H1 (cell line): Measurements from ENCODE around the gene ADH1B. TPM values are rescaled to one million over a fixed set of nuclear protein-coding genes. Genes with fewer than 3 reads are reported as not detected.

Source experiments
- CTCF ChIA-PET: fragments of 300-600 bp; sonication (Branson Sonifier 250); formaldehyde crosslinking; loops from one replicate; lab custom pipeline; 2021; ENCODE audit not compliant: partially characterized antibody; lab: Charles Lee
- POLR2A ChIA-PET: fragments of 300-600 bp; sonication (Branson Sonifier 250); formaldehyde crosslinking; loops from one replicate; lab custom pipeline; 2021; ENCODE audit warnings: inconsistent platforms; ENCODE audit not compliant: partially characterized antibody; lab: Charles Lee
- DNase-seq, 2 experiments: peaks; one replicate each; pipeline versions ENCODE4 v3.0.0 to v3.0.0-alpha.2; 2010 to 2022; ENCODE audit warnings: low spot score in 2 of 2, low read depth in 1 of 2, mixed read lengths in 1 of 2
- FAIRE-seq: peaks from 2 replicates; lab custom pipeline; 2011; peaks lifted over from hg19 to GRCh38; lab: Jason Lieb, UNC
- H2AFZ ChIP-seq: 2 replicates; pipeline ENCODE4 v1.8.1; 2012; ENCODE audit warnings: low read length, inconsistent platforms
- H2AK5ac ChIP-seq: 2 replicates; pipeline ENCODE4 v1.6.1; 2013; ENCODE audit warnings: low read depth, low read length
- H2BK120ac ChIP-seq: replicated peaks from 2 replicates; pipeline ENCODE3; 2013; ENCODE audit warnings: low read depth, low read length, inconsistent platforms
- H2BK12ac ChIP-seq: 2 replicates; pipeline ENCODE4 v1.6.1; 2013; ENCODE audit warnings: low read depth, low read length
- H2BK15ac ChIP-seq: 2 replicates; pipeline ENCODE4 v1.6.1; 2013; ENCODE audit warnings: low read length
- H2BK20ac ChIP-seq: 2 replicates; pipeline ENCODE4 v1.6.1; 2013; ENCODE audit warnings: low read length
- H2BK5ac ChIP-seq: 2 replicates; pipeline ENCODE4 v1.6.1; 2013; ENCODE audit warnings: low read depth, low read length
- H3K14ac ChIP-seq: 2 replicates; pipeline ENCODE4 v1.6.1; 2013; ENCODE audit warnings: inconsistent platforms; ENCODE audit not compliant: insufficient read length
- H3K18ac ChIP-seq: 2 replicates; pipeline ENCODE4 v1.6.1; 2013; ENCODE audit warnings: low read length; ENCODE audit errors: extremely low read depth
- H3K23ac ChIP-seq: 2 replicates; pipeline ENCODE4 v1.6.1; 2013; ENCODE audit warnings: inconsistent platforms; ENCODE audit not compliant: insufficient read length
- H3K23me2 ChIP-seq: 2 replicates; pipeline ENCODE4 v1.6.1; 2013; ENCODE audit warnings: low read depth, low read length
- H3K27ac ChIP-seq: 2 replicates; pipeline ENCODE4 v1.6.1; 2011; ENCODE audit warnings: low read depth, low read length, inconsistent platforms
- H3K27me3 ChIP-seq, 4 experiments: replicated peaks in 1 of 4; 1 replicate in 1 of 4; 2 replicates in 3 of 4; pipeline versions ENCODE4 v1.6.1 to v1.8.1; 2011 to 2013; ENCODE audit warnings: low read length in 3 of 4, mild to moderate bottlenecking in 3 of 4, inconsistent platforms in 2 of 4, mixed read lengths in 2 of 4, moderate library complexity in 1 of 4; ENCODE audit not compliant: control insufficient read depth in 3 of 4, insufficient read depth in 3 of 4; ENCODE audit errors: extremely low read depth in 1 of 4
- H3K36me3 ChIP-seq, 4 experiments: 2 replicates each; pipeline versions ENCODE4 v1.6.1 to v1.8.1; 2011 to 2013; ENCODE audit warnings: mild to moderate bottlenecking in 4 of 4, low read length in 3 of 4, moderate library complexity in 2 of 4, control low read depth in 1 of 4, inconsistent platforms in 1 of 4; ENCODE audit not compliant: insufficient read depth in 4 of 4, control insufficient read depth in 2 of 4
- H3K4ac ChIP-seq: replicated peaks from 2 replicates; pipeline ENCODE3; 2013; ENCODE audit warnings: low read length, low read depth, mixed read lengths, inconsistent platforms; ENCODE audit not compliant: insufficient read length
- H3K4me1 ChIP-seq, 4 experiments: replicated peaks in 1 of 4; 1 replicate in 1 of 4; 2 replicates in 3 of 4; pipeline versions ENCODE4 v1.6.1 to v1.8.1; 2011 to 2013; ENCODE audit warnings: low read length in 3 of 4, inconsistent platforms in 2 of 4, mixed read lengths in 1 of 4; ENCODE audit not compliant: insufficient read depth in 4 of 4, control insufficient read depth in 3 of 4
- H3K4me2 ChIP-seq, 2 experiments: 2 replicates each; pipeline versions ENCODE4 v1.6.1 to v1.8.1; 2011 to 2013; ENCODE audit warnings: low read depth in 2 of 2, low read length in 2 of 2, control low read depth in 1 of 2, inconsistent platforms in 1 of 2, mild to moderate bottlenecking in 1 of 2; ENCODE audit not compliant: insufficient read depth in 1 of 2
- H3K4me3 ChIP-seq, 4 experiments: fragments of 200-600, 300-600 bp in 1 of 4; sonication (generic), shearing (Covaris generic), sonication (Bioruptor Twin) in 1 of 4; 2 replicates each; pipeline versions ENCODE4 v1.5.1 to v1.8.1; 2011 to 2016; ENCODE audit warnings: low read length in 4 of 4, low read depth in 3 of 4, control low read depth in 2 of 4, inconsistent platforms in 2 of 4, mild to moderate bottlenecking in 2 of 4, mixed read lengths in 1 of 4, moderate library complexity in 1 of 4; ENCODE audit not compliant: insufficient read depth in 2 of 4; ENCODE audit errors: extremely low read depth in 1 of 4
- H3K56ac ChIP-seq: replicated peaks from 2 replicates; pipeline ENCODE3; 2013; ENCODE audit warnings: low read depth, mild to moderate bottlenecking, mixed read lengths, low read length, inconsistent platforms; ENCODE audit not compliant: insufficient read length
- H3K79me1 ChIP-seq: 2 replicates; pipeline ENCODE4 v1.6.1; 2013; ENCODE audit warnings: low read depth, low read length, control low read depth
- H3K79me2 ChIP-seq, 2 experiments: 2 replicates each; pipeline versions ENCODE4 v1.6.1 to v1.8.1; 2012 to 2013; ENCODE audit warnings: low read length in 2 of 2, mild to moderate bottlenecking in 2 of 2, inconsistent platforms in 1 of 2; ENCODE audit not compliant: insufficient read depth in 2 of 2, control insufficient read depth in 1 of 2
- H3K9ac ChIP-seq, 4 experiments: replicated peaks in 1 of 4; 1 replicate in 1 of 4; 2 replicates in 3 of 4; pipeline versions ENCODE4 v1.6.1 to v1.8.1; 2011 to 2013; ENCODE audit warnings: low read depth in 3 of 4, low read length in 3 of 4, control low read depth in 2 of 4, mild to moderate bottlenecking in 2 of 4, moderate library complexity in 2 of 4, inconsistent platforms in 1 of 4; ENCODE audit errors: extremely low read depth in 1 of 4
- H3K9me3 ChIP-seq, 2 experiments: 2 replicates each; pipeline versions ENCODE4 v1.6.1 to v1.8.1; 2012 to 2013; ENCODE audit warnings: mild to moderate bottlenecking in 2 of 2, moderate library complexity in 2 of 2, control low read depth in 1 of 2, inconsistent platforms in 1 of 2, low read depth in 1 of 2, low read length in 1 of 2, mixed read lengths in 1 of 2; ENCODE audit not compliant: insufficient read depth in 2 of 2
- H4K20me1 ChIP-seq, 2 experiments: replicated peaks in 1 of 2; 2 replicates each; pipeline versions ENCODE3 to v1.8.1; 2011 to 2013; ENCODE audit warnings: inconsistent platforms in 2 of 2, low read length in 2 of 2, mild to moderate bottlenecking in 1 of 2; ENCODE audit not compliant: insufficient read depth in 2 of 2, control insufficient read depth in 1 of 2
- H4K5ac ChIP-seq: 2 replicates; pipeline ENCODE4 v1.6.1; 2013; ENCODE audit warnings: low read length, low read depth, mixed read lengths, inconsistent platforms; ENCODE audit not compliant: insufficient read length
- H4K8ac ChIP-seq: 2 replicates; pipeline ENCODE4 v1.8.0; 2013; ENCODE audit warnings: mild to moderate bottlenecking, moderate library complexity, low read length, inconsistent platforms; ENCODE audit not compliant: insufficient read depth; ENCODE audit errors: extremely low read depth
- H4K91ac ChIP-seq: replicated peaks from 2 replicates; pipeline ENCODE3; 2013; ENCODE audit warnings: low read length, mixed read lengths, inconsistent platforms; ENCODE audit not compliant: insufficient read length
- ASH2L ChIP-seq: fragments of 200-600, 300-600 bp; sonication (generic); IDR thresholded peaks from one replicate; pipeline ENCODE4 v1.7.1; 2017; ENCODE audit warnings: low read length
- BRCA1 ChIP-seq: IDR thresholded peaks from 2 replicates; pipeline ENCODE4 v1.6.1; 2012; ENCODE audit warnings: low read depth, low read length, improper control_type of control experiment
- CHD2 ChIP-seq: IDR thresholded peaks from 2 replicates; pipeline ENCODE4 v1.6.1; 2012; ENCODE audit warnings: low read length, improper control_type of control experiment
- CTBP2 ChIP-seq: IDR thresholded peaks from 2 replicates; pipeline ENCODE4 v1.7.0; 2011; ENCODE audit warnings: borderline replicate concordance, mild to moderate bottlenecking, moderate library complexity, mixed read lengths, low read length; ENCODE audit not compliant: insufficient read depth, insufficient read length
- FOSL1 ChIP-seq: IDR thresholded peaks from 2 replicates; pipeline ENCODE4 v1.6.1; 2011; ENCODE audit warnings: mild to moderate bottlenecking, low read depth, low read length, moderate library complexity; ENCODE audit not compliant: insufficient read depth
- GTF2F1 ChIP-seq: IDR thresholded peaks from 2 replicates; pipeline ENCODE4 v1.6.1; 2012; ENCODE audit warnings: low read depth, low read length, improper control_type of control experiment, borderline replicate concordance
- KDM4A ChIP-seq: IDR thresholded peaks from one replicate; pipeline ENCODE4 v1.7.1; 2012; ENCODE audit warnings: low read depth, mild to moderate bottlenecking, moderate library complexity, low read length, inconsistent platforms; ENCODE audit not compliant: severe bottlenecking
- POLR2AphosphoS5 ChIP-seq: IDR thresholded peaks from 2 replicates; pipeline ENCODE4 v1.6.1; 2011; ENCODE audit warnings: low read depth, low read length
- RXRA ChIP-seq: IDR thresholded peaks from 2 replicates; pipeline ENCODE4 v1.6.1; 2011; ENCODE audit warnings: low read depth, mild to moderate bottlenecking, low read length, moderate library complexity; ENCODE audit not compliant: insufficient read depth
- SIN3A ChIP-seq, 2 experiments: IDR thresholded peaks in 1 of 2; conservative IDR thresholded peaks in 1 of 2; 2 replicates each; pipeline ENCODE4 v1.6.1; 2011 to 2012; ENCODE audit warnings: low read length in 2 of 2, improper control_type of control experiment in 1 of 2, low read depth in 1 of 2, mild to moderate bottlenecking in 1 of 2
- SIX5 ChIP-seq: IDR thresholded peaks from 2 replicates; pipeline ENCODE4 v1.6.1; 2011; ENCODE audit warnings: mild to moderate bottlenecking, low read depth, low read length
- TAF7 ChIP-seq: optimal IDR thresholded peaks from 2 replicates; pipeline ENCODE3; 2011; ENCODE audit warnings: low read depth, mild to moderate bottlenecking, inconsistent platforms, low read length, moderate library complexity, borderline replicate concordance
- TEAD4 ChIP-seq: IDR thresholded peaks from 2 replicates; pipeline ENCODE4 v1.6.1; 2012; ENCODE audit warnings: low read depth, low read length, inconsistent platforms, mixed read lengths
- WGBS, 2 experiments: shearing (Covaris generic) in 1 of 2; methylation state at CpG; one replicate each; pipeline versions ENCODE4 v1.1.6 to v1.1.7; 2013 to 2015; ENCODE audit warnings: low lambda C conversion rate in 2 of 2, mixed read lengths in 2 of 2, inconsistent platforms in 1 of 2, low coverage in 1 of 2, missing lambda C conversion rate in 1 of 2; ENCODE audit not compliant: insufficient replicate concordance in 2 of 2, insufficient coverage in 1 of 2, insufficient read length in 1 of 2; ENCODE audit errors: extremely low coverage in 1 of 2, missing lambda C conversion rate in 1 of 2; 5-methylcytosine and 5-hydroxymethylcytosine counted together
- polyA plus RNA-seq, 7 experiments: library from polyadenylated mRNA; depleted of rRNA in 3 of 7; stranded (reverse) in 5 of 7; unstranded in 2 of 7; fragments of >200 nt in 5 of 7; fragments of 200-250 nt in 2 of 7; gene quantifications; 1 replicate in 5 of 7; 2 replicates in 1 of 7; 4 replicates in 1 of 7; pipeline versions ENCODE4 v1.2.1 to v1.2.3, GENCODE V29; 2011 to 2013; ENCODE audit warnings: missing spikeins in 2 of 7, mixed read lengths in 2 of 7
- total RNA-seq: library from RNA; stranded (reverse); fragmentation: NEBNext Ultra II Directional; extraction: Animal tissue kit (Norgen Biotek cat#: 25700); gene quantifications from 2 replicates; pipeline ENCODE4 v1.2.1, GENCODE V29; 2021
- TF ChIP-seq, protein P1 (sequence below): IDR thresholded peaks from 2 replicates; pipeline ENCODE4 v1.6.1; 2011; ENCODE audit warnings: low read length, improper control_type of control experiment

The ADH1B gene
- total and polyA plus RNA-seq, 2 of the 8 experiments (the other 6 are each of a cell fraction or from before 2014, with no cell fraction given): not detected

DNA sequence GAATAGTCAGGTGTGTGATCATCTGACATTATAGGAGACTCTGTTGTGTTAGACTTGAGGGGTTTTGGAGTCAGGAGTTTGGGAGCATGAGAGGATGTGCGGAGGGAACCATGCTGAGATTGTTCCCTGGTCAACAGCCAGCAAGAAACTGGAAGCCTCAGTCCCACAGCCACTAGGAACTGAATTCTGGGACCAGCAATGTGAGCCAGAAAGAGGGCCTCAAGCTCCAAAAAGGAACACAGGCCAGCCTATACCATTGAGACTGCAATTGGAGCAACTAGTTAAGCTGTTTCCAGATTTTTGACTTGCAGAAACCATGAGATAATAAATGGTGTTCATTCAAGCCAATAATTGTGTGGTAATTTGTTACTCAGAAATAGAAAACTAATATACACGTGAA, 8.7 kb upstream of the ADH1B start:
- Histone ChIP-seq H2BK20ac (no peak overlapping the region), H2BK12ac (no peak overlapping the region), H3K4me2 (no peak overlapping the region), H3K4ac (no peak overlapping the region), H3K14ac (no peak overlapping the region), H4K5ac (no peak overlapping the region), H3K9me3 (peaks cover 2 to 13% of the 10 kb centered on the region in 2 experiments; a peak in 2 of 4 replicates), H3K9ac (no peak overlapping the region), H4K20me1 (no peaks in the 10 kb centered on the region), H3K79me1 (no peaks in the 10 kb centered on the region), H3K79me2 (no peaks in the 10 kb centered on the region), H2BK5ac (no peak overlapping the region), H2AK5ac (no peak overlapping the region), H2BK120ac (no peak overlapping the region), H3K18ac (no peak overlapping the region), H3K23ac (no peak overlapping the region), H3K27ac (no peak overlapping the region), H3K23me2 (no peaks in the 10 kb centered on the region), H2BK15ac (no peak overlapping the region), H3K4me1 (no peaks in the 10 kb centered on the region), H4K8ac (no peak overlapping the region), H3K56ac (no peak overlapping the region), H4K91ac (no peak overlapping the region), H3K36me3 (0 out of 8 replicates have a peak, but pooled peaks cover 0 to 3% (median 0%) of the 10 kb centered on the region in 4 experiments), H2AFZ (no peak overlapping the region), H3K4me3 (no peak overlapping the region), H3K27me3 (no peaks in the 10 kb centered on the region)
- ChIA-PET POLR2A (no interaction called here), CTCF (no interaction called here)
- no peak for FAIRE-seq
- DNase-seq: no peak
- WGBS, 2 experiments: 85% methylated on average over 2 of the region's 2 CpGs; no CpG with 5 or more reads in 1 of the 2 experiments
- TF ChIP-seq RXRA (no peak), CTBP2 (no peak), FOSL1 (no peak), SIN3A (conservative IDR thresholded peaks at IDR 0.05 in 1 of 2, IDR thresholded peaks at IDR 0.05 in 1 of 2; ENCODE audit: low read depth in 1 of 2, low read length in 2 of 2) (no peak), SIX5 (no peak), TEAD4 (no peak), CHD2 (no peak), ASH2L (no peak), TAF7 (no peak), BRCA1 (no peak), KDM4A (no peak), POLR2AphosphoS5 (no peak), GTF2F1 (no peak)
- TF ChIP-seq, protein P1, sequence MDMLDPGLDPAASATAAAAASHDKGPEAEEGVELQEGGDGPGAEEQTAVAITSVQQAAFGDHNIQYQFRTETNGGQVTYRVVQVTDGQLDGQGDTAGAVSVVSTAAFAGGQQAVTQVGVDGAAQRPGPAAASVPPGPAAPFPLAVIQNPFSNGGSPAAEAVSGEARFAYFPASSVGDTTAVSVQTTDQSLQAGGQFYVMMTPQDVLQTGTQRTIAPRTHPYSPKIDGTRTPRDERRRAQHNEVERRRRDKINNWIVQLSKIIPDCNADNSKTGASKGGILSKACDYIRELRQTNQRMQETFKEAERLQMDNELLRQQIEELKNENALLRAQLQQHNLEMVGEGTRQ: no peak
